Brain microvascular endothelial cell (primary cell): ENCODE data around the gene SPRR5.

ENCODE experiments used
- DNase-seq: peaks from one replicate; pipeline ENCODE4 v3.0.0-alpha.2; 2020
- H3K27ac ChIP-seq: fragments of 250-450 bp; sonication (Bioruptor Pico); 2 replicates; pipeline ENCODE4 v1.5.1; 2020; ENCODE audit warnings: mild to moderate bottlenecking, moderate library complexity
- H3K27me3 ChIP-seq: fragments of 250-450 bp; sonication (Bioruptor Pico); replicated peaks from 2 replicates; pipeline ENCODE4 v1.5.1; 2020; ENCODE audit warnings: mild to moderate bottlenecking
- H3K36me3 ChIP-seq: fragments of 250-450 bp; sonication (Bioruptor Pico); replicated peaks from 2 replicates; pipeline ENCODE4 v1.5.1; 2020; ENCODE audit warnings: mild to moderate bottlenecking
- H3K4me3 ChIP-seq: 2 replicates; pipeline ENCODE4 v1.5.1; 2011; ENCODE audit warnings: low read depth, mild to moderate bottlenecking, control low read depth, low read length, moderate library complexity
- CTCF ChIP-seq: IDR thresholded peaks from 2 replicates; pipeline ENCODE4 v1.5.1; 2011; ENCODE audit warnings: low read depth, mild to moderate bottlenecking, moderate library complexity, low read length, control low read depth, inconsistent platforms; ENCODE audit errors: missing control alignments
- in situ Hi-C: cut with HindIII; loops from 2 replicates; pipeline ENCODE4 v1.10.0; 2017; ENCODE audit warnings: low sequenced_read_pairs, low pct_ligation_motif_present

The SPRR5 gene

DNA sequence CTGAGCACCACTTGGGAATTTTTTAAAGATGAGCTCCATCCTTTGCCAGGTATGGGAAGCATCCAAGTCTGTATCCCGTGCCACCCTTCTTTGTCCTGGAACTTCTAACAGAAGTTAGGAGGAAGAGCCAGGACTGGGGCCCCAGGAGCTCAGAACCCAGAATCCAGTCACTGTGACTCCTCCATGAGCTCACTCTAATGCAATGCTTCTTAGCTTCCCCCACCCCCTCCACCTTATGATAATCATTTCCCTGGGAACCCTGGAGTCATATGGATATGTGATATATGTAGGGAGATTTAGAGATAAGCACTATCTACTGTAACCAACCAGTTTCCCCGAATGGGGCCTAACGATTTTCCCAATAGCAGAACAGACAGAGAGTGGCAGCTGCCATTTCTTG is 758 bp upstream of the SPRR5 start:
- Histone ChIP-seq H3K27ac (no peak overlapping the region), H3K4me3 (no peak overlapping the region), H3K36me3 (no peaks in the 10 kb centered on the region), H3K27me3 (no peaks in the 10 kb centered on the region)
- in situ Hi-C loops: no loop called here
- TF ChIP-seq CTCF: no peak
- no peak for DNase-seq

- H3K27ac ChIP-seq: no peak overlapping the region
- in situ Hi-C loops: no loop called here
- no peaks in the 10 kb centered on the region for H3K27me3 ChIP-seq
- no peak for TF ChIP-seq CTCF
- no peak for DNase-seq
- H3K4me3 ChIP-seq: no peak overlapping the region
- H3K36me3 ChIP-seq: no peaks in the 10 kb centered on the region
Observed at GRCh38 chr1:152951711-152952110, 4.7 kb downstream of the SPRR5 start.

- no peak for TF ChIP-seq CTCF
- H3K4me3 ChIP-seq: no peak overlapping the region
- H3K27me3 ChIP-seq: no peaks in the 10 kb centered on the region
- DNase-seq: no peak
- in situ Hi-C loops: no loop called here
- no peak overlapping the region for H3K27ac ChIP-seq
- no peaks in the 10 kb centered on the region for H3K36me3 ChIP-seq
Observed at GRCh38 chr1:152953761-152954160, 6.8 kb downstream of the SPRR5 start.

- Histone ChIP-seq H3K27me3 (no peaks in the 10 kb centered on the region), H3K4me3 (no peak overlapping the region), H3K36me3 (no peaks in the 10 kb centered on the region), H3K27ac (no peak overlapping the region)
- no peak for TF ChIP-seq CTCF
- no peak for DNase-seq
- in situ Hi-C loops: no loop called here
Observed at GRCh38 chr1:152954436-152954835, 7.4 kb downstream of the SPRR5 start.

- H3K4me3 ChIP-seq: no peak overlapping the region
- no peak for TF ChIP-seq CTCF
- no peaks in the 10 kb centered on the region for H3K27me3 ChIP-seq
- DNase-seq: no peak
- in situ Hi-C loops: no loop called here
- H3K27ac ChIP-seq: no peak overlapping the region
- no peaks in the 10 kb centered on the region for H3K36me3 ChIP-seq
Observed at GRCh38 chr1:152957561-152957960, 10.6 kb downstream of the SPRR5 start.

GRCh38 chr1:152959273-152959672 is 12.3 kb downstream of the SPRR5 start:
- DNase-seq: no peak
- no peaks in the 10 kb centered on the region for H3K27me3 ChIP-seq
- no peak overlapping the region for H3K27ac ChIP-seq
- no peak for TF ChIP-seq CTCF
- in situ Hi-C loops: no loop called here
- no peaks in the 10 kb centered on the region for H3K36me3 ChIP-seq
- H3K4me3 ChIP-seq: no peak overlapping the region
